ENCODE results near the gene UTS2R. TPM values are rescaled to one million over a fixed set of nuclear protein-coding genes. Genes with fewer than 3 reads are reported as not detected.

UTS2R gene
- total and polyA plus RNA-seq, 5 donors = 1.0 to 7.5 (median 4.5) TPM

- Histone ChIP-seq H3K27me3 (ENCODE audit: control insufficient read depth, insufficient read depth) (no peaks in the 10 kb centered on the region), H3K27ac (ENCODE audit: low read length) (no peak overlapping the region), H3K9me3 (ENCODE audit: control insufficient read depth, low read length) (no peaks in the 10 kb centered on the region), H3K4me3 (ENCODE audit: low read length) (no peak overlapping the region), H3K4me1 (ENCODE audit: control insufficient read depth, insufficient read depth, low read length) (peaks cover 3% of the 10 kb centered on the region)
- ATAC-seq = no peak
- no peak for DNase-seq
- 90% methylated on average over 26 of the region's 26 CpGs for whole genome bisulfite sequencing
- intact Hi-C loops (cut with DNase I) = loop anchor here in 2 of 4 donors (5.0 to 10.0 kb wide), 2 partner anchors 61 to 63 kb away; partner anchors contain the start of gene TEX19 (in 1 of the 2)
Observed at GRCh38 chr17:82415336-82415735, 43.8 kb downstream of the UTS2R start.

- Histone ChIP-seq H3K9me3 (ENCODE audit: control insufficient read depth, low read length) (no peaks in the 10 kb centered on the region), H3K4me3 (ENCODE audit: low read length) (no peak overlapping the region), H3K27me3 (ENCODE audit: control insufficient read depth, insufficient read depth) (no peaks in the 10 kb centered on the region), H3K27ac (ENCODE audit: low read length) (no peak overlapping the region), H3K4me1 (ENCODE audit: control insufficient read depth, insufficient read depth, low read length) (peaks cover 3% of the 10 kb centered on the region)
- DNase-seq = no peak
- intact Hi-C loops (cut with DNase I) = loop anchor here in 2 of 4 donors (5.0 to 10.0 kb wide), 2 partner anchors 61 to 63 kb away; partner anchors contain the start of gene TEX19 (in 1 of the 2)
- ATAC-seq = no peak
- 90% methylated on average over 9 of the region's 9 CpGs for WGBS
Observed at GRCh38 chr17:82415786-82416185, 44.2 kb downstream of the UTS2R start.

GRCh38 chr17:82416264-82416663 lies 44.7 kb downstream of the UTS2R start:
- peaks cover 3% of the 10 kb centered on the region for H3K4me1 ChIP-seq (ENCODE audit: control insufficient read depth, insufficient read depth, low read length)
- DNase-seq = no peak
- WGBS = 92% methylated on average over 4 of the region's 4 CpGs
- ATAC-seq = no peak
- H3K27me3 ChIP-seq (ENCODE audit: control insufficient read depth, insufficient read depth) = no peaks in the 10 kb centered on the region
- intact Hi-C loops (cut with DNase I) = loop anchor here in 2 of 4 donors (5.0 to 10.0 kb wide), 2 partner anchors 61 to 64 kb away; partner anchors contain the start of gene TEX19 (in 1 of the 2)
- H3K4me3 ChIP-seq (ENCODE audit: low read length) = no peak overlapping the region
- no peak overlapping the region for H3K27ac ChIP-seq (ENCODE audit: low read length)
- no peaks in the 10 kb centered on the region for H3K9me3 ChIP-seq (ENCODE audit: control insufficient read depth, low read length)

- intact Hi-C loops (cut with DNase I) = loop anchor here in 2 of 4 donors (5.0 to 10.0 kb wide), 2 partner anchors 62 to 64 kb away; partner anchors contain the start of gene TEX19 (in 1 of the 2)
- no peak for ATAC-seq
- peaks cover 3% of the 10 kb centered on the region for H3K4me1 ChIP-seq (ENCODE audit: control insufficient read depth, insufficient read depth, low read length)
- H3K27me3 ChIP-seq (ENCODE audit: control insufficient read depth, insufficient read depth) = no peaks in the 10 kb centered on the region
- 90% methylated on average over 6 of the region's 6 CpGs for WGBS
- no peak for DNase-seq
- no peaks in the 10 kb centered on the region for H3K9me3 ChIP-seq (ENCODE audit: control insufficient read depth, low read length)
- no peak overlapping the region for H3K4me3 ChIP-seq (ENCODE audit: low read length)
- no peak overlapping the region for H3K27ac ChIP-seq (ENCODE audit: low read length)
Observed at GRCh38 chr17:82416771-82417170, 45.2 kb downstream of the UTS2R start.

- H3K9me3 ChIP-seq (ENCODE audit: control insufficient read depth, low read length) = no peaks in the 10 kb centered on the region
- intact Hi-C loops (cut with DNase I) = loop anchor here in 2 of 4 donors (5.0 to 10.0 kb wide), 2 partner anchors 63 to 66 kb away; partner anchors contain the start of gene TEX19 (in 1 of the 2)
- peak within 1 kb of the TSS; percentile 83 for H3K27ac ChIP-seq (ENCODE audit: low read length)
- peak within 1 kb of the TSS; percentile 68 for H3K4me3 ChIP-seq (ENCODE audit: low read length)
- H3K4me1 ChIP-seq (ENCODE audit: control insufficient read depth, insufficient read depth, low read length) = peaks cover 3% of the 10 kb centered on the region
- ATAC-seq (peak; percentile 94 to 95), DNase-seq (peak; percentile 84 to 95 (median 94))
- WGBS = 1% methylated on average over 108 of the region's 108 CpGs
- H3K27me3 ChIP-seq (ENCODE audit: control insufficient read depth, insufficient read depth) = no peaks in the 10 kb centered on the region
Observed at GRCh38 chr17:82418001-82418986, 46.7 kb downstream of the UTS2R start, which contains the start of the genes HEXD and OGFOD3. TSS of gene HEXD (plus strand) at chr17:82418347. CDS start at chr17:82419800, 1,453 bp downstream. TSS of gene OGFOD3 (minus strand) at chr17:82418586. CDS start at chr17:82418485, 101 bp downstream.

DNA sequence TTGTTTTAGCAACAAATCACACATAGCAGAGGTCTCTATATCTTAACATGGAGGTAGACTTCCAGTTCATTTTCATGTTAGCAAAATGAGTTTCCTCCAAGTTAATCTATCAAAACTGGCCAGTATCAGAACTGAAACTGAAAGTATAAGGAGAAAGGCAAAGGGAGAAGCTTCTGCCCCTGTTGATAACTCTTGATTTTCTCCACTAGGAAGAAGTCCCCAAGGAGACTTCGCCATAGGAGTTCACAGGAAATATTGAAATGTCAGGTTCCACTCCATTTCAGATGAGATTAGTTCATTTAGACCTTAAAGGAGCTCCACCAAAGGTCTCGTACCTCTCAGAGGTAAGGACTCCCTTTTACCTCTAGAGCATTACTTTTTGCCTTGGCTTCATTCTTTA lies 48.0 kb downstream of the UTS2R start:
- ATAC-seq (no peak), DNase-seq (no peak)
- no peak overlapping the region for H3K4me3 ChIP-seq (ENCODE audit: low read length)
- no peaks in the 10 kb centered on the region for H3K9me3 ChIP-seq (ENCODE audit: control insufficient read depth, low read length)
- H3K27ac ChIP-seq (ENCODE audit: low read length) = no peak overlapping the region
- WGBS = 71% methylated on average over 2 of the region's 2 CpGs
- intact Hi-C loops (cut with DNase I) = loop anchor here in 2 of 4 donors (5.0 to 10.0 kb wide), 2 partner anchors 65 to 67 kb away; partner anchors contain the start of gene TEX19 (in 1 of the 2)
- peaks cover 3% of the 10 kb centered on the region for H3K4me1 ChIP-seq (ENCODE audit: control insufficient read depth, insufficient read depth, low read length)
- H3K27me3 ChIP-seq (ENCODE audit: control insufficient read depth, insufficient read depth) = no peaks in the 10 kb centered on the region

GRCh38 chr17:82424001-82424862 lies 52.7 kb downstream of the UTS2R start:
- no peak overlapping the region for H3K27ac ChIP-seq (ENCODE audit: low read length)
- intact Hi-C loops (cut with DNase I) = no loop called here

DNA sequence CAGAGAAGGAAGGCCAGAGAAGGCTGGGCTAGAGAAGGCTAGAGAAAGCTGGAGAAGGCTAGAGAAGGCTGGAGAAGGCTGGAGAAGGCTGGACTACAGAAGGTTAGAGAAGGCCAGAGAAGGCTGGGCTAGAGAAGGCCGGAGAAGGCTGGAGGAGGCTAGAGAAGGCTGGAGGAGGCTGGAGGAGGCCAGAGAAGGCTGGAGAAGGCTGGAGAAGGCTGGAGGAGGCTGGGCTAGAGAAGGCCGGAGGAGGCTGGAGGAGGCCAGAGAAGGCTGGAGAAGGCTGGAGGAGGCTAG lies 53.2 kb downstream of the UTS2R start:
- 98% methylated on average over 2 of the region's 2 CpGs for WGBS
- Histone ChIP-seq H3K4me1 (ENCODE audit: control insufficient read depth, insufficient read depth, low read length) (no peaks in the 10 kb centered on the region), H3K27ac (ENCODE audit: low read length) (no peak overlapping the region), H3K9me3 (ENCODE audit: control insufficient read depth, low read length) (no peaks in the 10 kb centered on the region), H3K4me3 (ENCODE audit: low read length) (no peak overlapping the region), H3K27me3 (ENCODE audit: control insufficient read depth, insufficient read depth) (no peaks in the 10 kb centered on the region)
- ATAC-seq (no peak), DNase-seq (no peak)
- intact Hi-C loops (cut with DNase I) = no loop called here

More at GRCh38 chr17:82424001-82424862, 52.7 kb downstream of the UTS2R start:
- 77% methylated on average over 25 of the region's 25 CpGs for WGBS
- Histone ChIP-seq H3K27me3 (ENCODE audit: control insufficient read depth, insufficient read depth) (no peaks in the 10 kb centered on the region), H3K4me3 (ENCODE audit: low read length) (no peak overlapping the region), H3K9me3 (ENCODE audit: control insufficient read depth, low read length) (no peaks in the 10 kb centered on the region), H3K4me1 (ENCODE audit: control insufficient read depth, insufficient read depth, low read length) (no peaks in the 10 kb centered on the region)
- peak in 1 of 2 donors; percentile 49 for ATAC-seq
- DNase-seq = peak in 1 of 3 donors; percentile 79

Data from right cardiac atrium (tissue), 5 donors.